K562 (cell line): ENCODE results near the gene GFOD2. TPM values are rescaled to one million over a fixed set of nuclear protein-coding genes. Genes with fewer than 3 reads are reported as not detected.

Experiments
- ARID1B ChIP-seq: fragments of 450-650 bp; IDR thresholded peaks from 2 replicates; pipeline ENCODE4 v1.6.1; 2016; ENCODE audit warnings: antibody characterized with exemption, mild to moderate bottlenecking, inconsistent platforms
- ARID4B ChIP-seq: sonication (generic); formaldehyde crosslinking; IDR thresholded peaks from 2 replicates; pipeline ENCODE4 v1.8.0; 2022; ENCODE audit warnings: mild to moderate bottlenecking, missing genetic modification reagents
- CEBPG ChIP-seq, 3 experiments: fragments of 200-800 bp in 1 of 3; sonication (Bioruptor generic) in 1 of 3; sonication (generic) in 1 of 3; formaldehyde crosslinking in 1 of 3; IDR thresholded peaks in 2 of 3; conservative IDR thresholded peaks in 1 of 3; 2 replicates each; pipeline versions ENCODE4 v1.6.1 to v1.8.0; 2016 to 2022; ENCODE audit warnings: missing compliant biosample characterization in 2 of 3, missing genetic modification characterization in 2 of 3, mild to moderate bottlenecking in 1 of 3, missing genetic modification reagents in 1 of 3
- DEAF1 ChIP-seq: fragments of 450-650 bp; formaldehyde crosslinking; IDR thresholded peaks from 2 replicates; pipeline ENCODE4 v1.4.0; 2020; ENCODE audit warnings: mild to moderate bottlenecking, moderate library complexity
- EP400 ChIP-seq: fragments of 450-650 bp; IDR thresholded peaks from 2 replicates; pipeline ENCODE4 v1.6.1; 2017; ENCODE audit warnings: antibody characterized with exemption, mild to moderate bottlenecking, moderate library complexity
- ETV1 ChIP-seq: fragments of 450-650 bp; conservative IDR thresholded peaks from 2 replicates; pipeline ENCODE4 v1.6.1; 2016; ENCODE audit warnings: missing genetic modification characterization, control low read depth, low read depth, missing compliant biosample characterization
- FOXM1 ChIP-seq, 2 experiments: fragments of 450-650 bp in 1 of 2; sonication (generic) in 1 of 2; formaldehyde crosslinking in 1 of 2; IDR thresholded peaks; 2 replicates each; pipeline versions ENCODE4 v1.6.1 to v1.9.0; 2017 to 2022; ENCODE audit warnings: low read depth in 2 of 2, mild to moderate bottlenecking in 2 of 2, missing genetic modification reagents in 1 of 2, moderate library complexity in 1 of 2
- HLTF ChIP-seq: fragments of 450-650 bp; IDR thresholded peaks from 2 replicates; pipeline ENCODE4 v1.6.1; 2016
- L3MBTL2 ChIP-seq: fragments of 450-650 bp; IDR thresholded peaks from 2 replicates; pipeline ENCODE4 v1.6.1; 2016; ENCODE audit warnings: mild to moderate bottlenecking, moderate library complexity
- LARP7 ChIP-seq: fragments of 450-650 bp; IDR thresholded peaks from 2 replicates; pipeline ENCODE4 v1.6.1; 2016
- MAFF ChIP-seq: IDR thresholded peaks from 2 replicates; pipeline ENCODE4 v1.6.1; 2012; ENCODE audit warnings: low read length, improper control_type of control experiment
- MECOM ChIP-seq: fragments of 250-450 bp; sonication (Bioruptor Pico); IDR thresholded peaks from 2 replicates; pipeline ENCODE4 v1.8.0; 2022; ENCODE audit warnings: inconsistent platforms
- MTF1 ChIP-seq: fragments of 250-450 bp; sonication (Bioruptor Pico); IDR thresholded peaks from 2 replicates; pipeline ENCODE4 v1.9.0; 2021; ENCODE audit warnings: moderate library complexity, mild to moderate bottlenecking, inconsistent platforms, borderline replicate concordance
- PCBP2 ChIP-seq: fragments of 200-400 bp; formaldehyde crosslinking; IDR thresholded peaks from 2 replicates; pipeline ENCODE4 v1.6.1; 2018; ENCODE audit warnings: low read length, low read depth, mild to moderate bottlenecking, moderate library complexity; ENCODE audit not compliant: poor library complexity, severe bottlenecking
- POLR3A ChIP-seq: IDR thresholded peaks from 2 replicates; pipeline ENCODE4 v1.6.1; 2011; ENCODE audit warnings: borderline replicate concordance, mild to moderate bottlenecking, moderate library complexity; ENCODE audit not compliant: insufficient read length, insufficient read depth; ENCODE audit errors: extremely low read depth
- PTTG1 ChIP-seq: fragments of 450-650 bp; IDR thresholded peaks from 2 replicates; pipeline ENCODE4 v1.6.1; 2016; ENCODE audit warnings: low read depth, mild to moderate bottlenecking, missing genetic modification characterization, missing compliant biosample characterization
- RNF2 ChIP-seq: sonication (generic); IDR thresholded peaks from 2 replicates; pipeline ENCODE4 v1.6.1; 2016
- SAFB2 ChIP-seq: fragments of 200-400 bp; formaldehyde crosslinking; IDR thresholded peaks from 2 replicates; pipeline ENCODE4 v1.6.1; 2018; ENCODE audit warnings: borderline replicate concordance, low read length, low read depth, moderate library complexity; ENCODE audit not compliant: severe bottlenecking
- SMAD1 ChIP-seq: fragments of 150-350 bp; IDR thresholded peaks from 2 replicates; pipeline ENCODE4 v1.6.1; 2014; ENCODE audit warnings: low read length, low read depth; ENCODE audit not compliant: partially characterized antibody
- SMARCE1 ChIP-seq: fragments of 450-650 bp; IDR thresholded peaks from 2 replicates; pipeline ENCODE4 v1.7.1; 2016; ENCODE audit warnings: mild to moderate bottlenecking
- TEAD2 ChIP-seq: fragments of 450-650 bp; IDR thresholded peaks from 2 replicates; pipeline ENCODE4 v1.6.1; 2016; ENCODE audit warnings: missing genetic modification characterization, control low read depth, missing compliant biosample characterization
- XRCC3 ChIP-seq: fragments of 450-650 bp; IDR thresholded peaks from 2 replicates; pipeline ENCODE4 v1.6.1; 2017; ENCODE audit warnings: mild to moderate bottlenecking, moderate library complexity
- ZBTB17 ChIP-seq: fragments of 450-650 bp; formaldehyde crosslinking; IDR thresholded peaks from 2 replicates; pipeline ENCODE4 v1.4.0; 2020; ENCODE audit warnings: mild to moderate bottlenecking
- ZNF232 ChIP-seq: sonication (generic); formaldehyde crosslinking; IDR thresholded peaks from 2 replicates; pipeline ENCODE4 v1.8.0; 2022; ENCODE audit warnings: mild to moderate bottlenecking, missing genetic modification reagents
- polyA plus RNA-seq, 8 experiments: library from polyadenylated mRNA; depleted of rRNA in 4 of 8; stranded (reverse) in 5 of 8; unstranded in 3 of 8; fragments of >200 nt; fragmentation: Nextera tagmentation in 2 of 8; fragmentation: Illumina TruSeq in 1 of 8; extraction: Ambion mirVana in 2 of 8; extraction: Trizol in 1 of 8; gene quantifications; 2 replicates each; pipeline versions ENCODE4 v1.2.1 to v1.2.3, GENCODE V29; 2011 to 2014; ENCODE audit warnings: inconsistent platforms in 1 of 8, missing spikeins in 1 of 8
- total RNA-seq, 7 experiments: library from RNA; depleted of rRNA in 6 of 7; stranded (reverse); fragments of >200 nt in 6 of 7; fragmentation: Illumina TruSeq in 2 of 7; extraction: Trizol in 2 of 7; gene quantifications; 2 replicates each; pipeline versions ENCODE4 v1.2.1 to v1.2.3, GENCODE V29; 2011 to 2021; ENCODE audit warnings: low replicate concordance in 1 of 7

GFOD2 gene
- total and polyA plus RNA-seq, 9 of the 15 experiments (the other 6 are each of a cell fraction or from before 2014, with no cell fraction given): 1.9 to 15.8 (median 11.1) TPM

DNA sequence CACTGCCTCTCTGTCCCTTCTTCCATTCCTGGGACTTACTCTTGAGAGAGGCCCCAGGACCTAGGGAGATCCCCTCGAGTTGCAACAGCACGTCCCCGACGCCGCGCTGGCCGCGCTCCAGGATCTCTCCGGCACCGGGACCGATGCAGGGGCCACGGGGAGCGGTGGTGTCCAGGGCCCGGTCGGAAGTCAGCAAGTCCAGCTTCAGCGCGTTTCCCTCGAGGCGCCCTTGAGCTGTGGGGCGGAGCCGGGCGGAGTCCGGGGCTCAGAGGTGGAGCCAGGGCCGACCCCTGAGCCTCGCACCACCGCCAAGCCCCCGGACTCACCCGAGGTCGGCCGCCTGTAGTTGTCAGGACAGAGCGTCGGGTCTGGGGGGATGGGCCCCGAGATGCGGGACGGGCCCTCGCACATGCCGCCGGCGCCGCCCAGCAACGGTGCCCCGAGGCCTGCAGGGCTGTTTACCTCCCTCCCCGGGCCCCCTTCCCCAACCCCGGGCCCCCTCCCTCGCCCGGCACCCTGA lies 53.0 kb downstream of the GFOD2 start (continued):
- TF ChIP-seq ETV1 (no peak), DEAF1 (CRISPR knock-in tag) (no peak), EP400 (0 out of 2 replicates have a peak, but pooled peaks have one; percentile 13), MAFF (no peak), FOXM1 (IDR thresholded peaks at IDR 0.05; ENCODE audit: low read depth) (no peak), FOXM1 (CRISPR knock-in tag; IDR thresholded peaks at IDR 0.05; ENCODE audit: low read depth) (no peak), CEBPG (CRISPR knock-in tag; IDR thresholded peaks at IDR 0.05) (no peak), CEBPG (tag; conservative IDR thresholded peaks at IDR 0.05 in 1 of 2, IDR thresholded peaks at IDR 0.05 in 1 of 2) (no peak), PTTG1 (tag) (no peak), ZBTB17 (CRISPR knock-in tag) (no peak), MTF1 (no peak), HLTF (no peak), TEAD2 (tag) (no peak), ZNF232 (CRISPR knock-in tag) (no peak), POLR3A (no peak), PCBP2 (no peak), ARID4B (CRISPR knock-in tag) (0 out of 2 replicates have a peak, but pooled peaks have one; percentile 37), RNF2 (no peak), L3MBTL2 (peak; percentile 51; the same call in 1 of the 2 replicates), LARP7 (no peak), ARID1B (no peak), SMAD1 (no peak), SAFB2 (no peak), XRCC3 (no peak), MECOM (CRISPR knock-in tag) (no peak), SMARCE1 (no peak)
